Mesendoderm (in vitro differentiated cells): ENCODE data around the gene ATP8B4.

Experiments used
- DNase-seq: peaks from one replicate; pipeline ENCODE4 v3.0.0; 2013
- H2AK5ac ChIP-seq: 2 replicates; pipeline ENCODE4 v1.6.1; 2013; ENCODE audit warnings: low read length, inconsistent platforms
- H2BK120ac ChIP-seq: 2 replicates; pipeline ENCODE4 v1.6.1; 2013; ENCODE audit warnings: low read depth, mild to moderate bottlenecking, low read length, moderate library complexity, mixed read lengths
- H2BK15ac ChIP-seq: replicated peaks from 2 replicates; pipeline ENCODE4 v1.6.1; 2013; ENCODE audit warnings: low read depth, mild to moderate bottlenecking, moderate library complexity
- H2BK5ac ChIP-seq: 2 replicates; pipeline ENCODE4 v1.6.1; 2013; ENCODE audit warnings: low read length, inconsistent platforms
- H3K18ac ChIP-seq: 2 replicates; pipeline ENCODE4 v1.6.1; 2013; ENCODE audit warnings: mild to moderate bottlenecking, low read length, mixed read lengths
- H3K23ac ChIP-seq: one replicate; pipeline ENCODE4 v1.6.1; 2013; ENCODE audit warnings: low read length
- H3K27ac ChIP-seq: 2 replicates; pipeline ENCODE4 v1.5.1; 2013; ENCODE audit warnings: low read depth, mild to moderate bottlenecking, inconsistent platforms, low read length, moderate library complexity
- H3K27me3 ChIP-seq: 2 replicates; pipeline ENCODE4 v1.6.1; 2013; ENCODE audit warnings: low read length, control low read depth, mild to moderate bottlenecking, inconsistent platforms; ENCODE audit not compliant: insufficient read depth, poor library complexity
- H3K36me3 ChIP-seq: 2 replicates; pipeline ENCODE4 v1.6.1; 2013; ENCODE audit warnings: low read length, inconsistent platforms; ENCODE audit not compliant: control insufficient read depth, insufficient read depth
- H3K4ac ChIP-seq: one replicate; pipeline ENCODE4 v1.6.1; 2013; ENCODE audit warnings: low read depth, mild to moderate bottlenecking, low read length, moderate library complexity
- H3K4me1 ChIP-seq: 2 replicates; pipeline ENCODE4 v1.6.1; 2013; ENCODE audit warnings: low read depth, low read length, inconsistent platforms; ENCODE audit not compliant: control insufficient read depth
- H3K4me2 ChIP-seq: 2 replicates; pipeline ENCODE4 v1.6.1; 2013; ENCODE audit warnings: low read length
- H3K4me3 ChIP-seq: 2 replicates; pipeline ENCODE4 v1.5.1; 2013; ENCODE audit warnings: mild to moderate bottlenecking, low read length
- H3K56ac ChIP-seq: one replicate; pipeline ENCODE4 v1.6.1; 2013; ENCODE audit warnings: low read length
- H3K79me1 ChIP-seq: 2 replicates; pipeline ENCODE4 v1.6.1; 2013; ENCODE audit warnings: low read length, inconsistent platforms
- H3K79me2 ChIP-seq: 2 replicates; pipeline ENCODE4 v1.6.1; 2013; ENCODE audit warnings: mild to moderate bottlenecking, low read length; ENCODE audit not compliant: control insufficient read depth, insufficient read depth
- H3K9ac ChIP-seq: 2 replicates; pipeline ENCODE4 v1.6.1; 2013; ENCODE audit warnings: low read length, inconsistent platforms
- H4K5ac ChIP-seq: one replicate; pipeline ENCODE4 v1.6.1; 2013; ENCODE audit warnings: low read length
- H4K8ac ChIP-seq: one replicate; pipeline ENCODE4 v1.6.1; 2013; ENCODE audit warnings: low read depth, mild to moderate bottlenecking, control low read depth, low read length, moderate library complexity
- WGBS: extraction: QIAGEN DNeasy Blood & Tissue Kit; methylation state at CpG from one replicate; pipeline ENCODE4 v1.1.7; 2013; ENCODE audit warnings: low lambda C conversion rate, missing lambda C conversion rate; ENCODE audit not compliant: insufficient coverage; ENCODE audit errors: extremely low coverage; 5-methylcytosine and 5-hydroxymethylcytosine counted together

Gene ATP8B4

GRCh38 chr15:49857496-49858475 is 261.2 kb downstream of the ATP8B4 start:
- Histone ChIP-seq H3K4me3 (no peak overlapping the region), H2AK5ac (no peak overlapping the region), H4K5ac (no peak overlapping the region), H3K79me1 (no peaks in the 10 kb centered on the region), H2BK15ac (no peak overlapping the region), H3K27ac (no peak overlapping the region), H3K79me2 (no peaks in the 10 kb centered on the region), H3K23ac (no peak overlapping the region), H2BK5ac (no peak overlapping the region), H3K4ac (no peak overlapping the region), H2BK120ac (no peak overlapping the region), H3K36me3 (no peaks in the 10 kb centered on the region), H3K56ac (no peak overlapping the region), H3K18ac (no peak overlapping the region), H3K4me2 (no peak overlapping the region), H3K27me3 (no peaks in the 10 kb centered on the region), H3K4me1 (no peaks in the 10 kb centered on the region), H4K8ac (no peak overlapping the region), H3K9ac (no peak overlapping the region)
- WGBS, result no CpG with 5 or more reads among the region's 4 CpGs
- DNase-seq, result no peak

DNA sequence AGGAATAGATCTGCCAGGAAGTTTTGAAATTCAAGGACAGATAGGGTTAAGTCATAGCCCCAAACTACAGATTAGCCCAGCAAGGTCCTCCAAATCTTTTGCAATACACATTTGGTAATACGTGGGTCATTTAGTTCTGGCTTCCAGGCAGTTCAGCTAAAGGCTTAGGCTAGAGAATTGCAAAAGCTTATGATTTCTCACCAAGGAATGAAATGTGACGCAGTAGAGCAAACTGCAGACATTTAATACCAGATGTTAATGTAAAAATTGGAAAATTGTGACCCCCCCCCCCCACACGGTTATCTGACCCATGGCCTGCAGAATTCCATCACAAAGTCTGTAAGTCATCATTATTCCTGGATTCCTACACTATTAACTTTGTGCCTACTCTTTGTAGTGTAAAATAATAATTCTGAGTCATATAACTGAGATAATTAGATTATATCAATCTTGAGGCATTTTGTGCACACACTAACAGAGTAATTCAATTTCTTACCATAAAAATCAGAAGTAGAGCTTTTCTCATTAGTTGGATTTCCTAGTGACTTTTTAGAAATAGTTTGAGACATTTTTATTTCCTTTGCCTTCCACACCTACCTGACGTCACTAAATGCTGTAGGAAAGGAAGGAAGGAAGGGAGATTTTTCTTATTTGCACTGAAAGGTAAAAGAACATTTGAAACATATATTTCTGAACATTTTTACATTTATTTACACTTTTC is 263.0 kb downstream of the ATP8B4 start:
- Histone ChIP-seq H3K27me3 (no peaks in the 10 kb centered on the region), H3K9ac (no peak overlapping the region), H2BK15ac (no peak overlapping the region), H3K4me1 (no peaks in the 10 kb centered on the region), H3K4me2 (no peak overlapping the region), H3K79me2 (no peaks in the 10 kb centered on the region), H3K56ac (no peak overlapping the region), H4K5ac (no peak overlapping the region), H2BK120ac (no peak overlapping the region), H3K36me3 (no peaks in the 10 kb centered on the region), H3K23ac (no peak overlapping the region), H3K79me1 (no peaks in the 10 kb centered on the region), H3K4me3 (no peak overlapping the region), H4K8ac (no peak overlapping the region), H2AK5ac (no peak overlapping the region), H3K18ac (no peak overlapping the region), H3K27ac (no peak overlapping the region), H3K4ac (no peak overlapping the region), H2BK5ac (no peak overlapping the region)
- no CpG with 5 or more reads among the region's 4 CpGs for WGBS
- DNase-seq, result no peak

GRCh38 chr15:49852756-49853155 is 266.3 kb downstream of the ATP8B4 start:
- no peak overlapping the region for H2BK5ac ChIP-seq
- no peak overlapping the region for H2AK5ac ChIP-seq
- WGBS, result no CpG with 5 or more reads among the region's 2 CpGs
- H2BK120ac ChIP-seq, result no peak overlapping the region
- no peak overlapping the region for H3K27ac ChIP-seq
- H3K9ac ChIP-seq, result no peak overlapping the region
- DNase-seq, result no peak
- H4K5ac ChIP-seq, result no peak overlapping the region
- no peak overlapping the region for H2BK15ac ChIP-seq
- no peaks in the 10 kb centered on the region for H3K36me3 ChIP-seq
- H4K8ac ChIP-seq, result no peak overlapping the region
- H3K4me1 ChIP-seq, result no peaks in the 10 kb centered on the region
- H3K27me3 ChIP-seq, result no peaks in the 10 kb centered on the region
- no peak overlapping the region for H3K4me3 ChIP-seq
- H3K56ac ChIP-seq, result no peak overlapping the region
- no peak overlapping the region for H3K4ac ChIP-seq
- no peaks in the 10 kb centered on the region for H3K79me2 ChIP-seq
- no peaks in the 10 kb centered on the region for H3K79me1 ChIP-seq
- no peak overlapping the region for H3K4me2 ChIP-seq
- H3K18ac ChIP-seq, result no peak overlapping the region
- no peak overlapping the region for H3K23ac ChIP-seq

DNA sequence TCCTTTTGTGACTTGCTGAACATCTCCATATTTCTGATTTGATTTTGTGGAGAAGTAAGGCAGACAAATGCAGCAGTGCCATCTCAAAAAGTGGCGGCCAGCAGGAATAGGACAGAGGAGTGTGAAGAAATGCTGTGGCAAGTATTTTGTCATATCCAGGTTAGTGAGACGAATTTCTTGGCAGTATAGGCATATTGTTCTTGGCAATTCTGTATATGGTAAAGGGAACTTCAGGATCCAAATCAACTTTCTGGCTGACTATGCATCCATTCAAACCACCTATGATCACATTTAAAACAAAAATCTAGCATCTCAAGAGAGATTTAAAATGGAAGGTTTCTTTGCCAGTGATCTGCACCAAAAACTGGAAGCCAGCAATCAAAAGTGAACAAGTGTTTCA is 270.2 kb downstream of the ATP8B4 start:
- Histone ChIP-seq H2BK5ac (no peak overlapping the region), H4K8ac (no peak overlapping the region), H3K4me3 (no peak overlapping the region), H3K79me1 (no peaks in the 10 kb centered on the region), H3K36me3 (no peaks in the 10 kb centered on the region), H3K27me3 (no peaks in the 10 kb centered on the region), H2AK5ac (no peak overlapping the region), H3K27ac (no peak overlapping the region), H3K23ac (no peak overlapping the region), H2BK15ac (no peak overlapping the region), H3K9ac (no peak overlapping the region), H3K4ac (no peak overlapping the region), H4K5ac (no peak overlapping the region), H3K4me1 (no peaks in the 10 kb centered on the region), H3K79me2 (no peaks in the 10 kb centered on the region), H3K56ac (no peak overlapping the region), H3K4me2 (no peak overlapping the region), H3K18ac (no peak overlapping the region), H2BK120ac (no peak overlapping the region)
- DNase-seq, result no peak
- no CpG with 5 or more reads among the region's 2 CpGs for WGBS

DNA sequence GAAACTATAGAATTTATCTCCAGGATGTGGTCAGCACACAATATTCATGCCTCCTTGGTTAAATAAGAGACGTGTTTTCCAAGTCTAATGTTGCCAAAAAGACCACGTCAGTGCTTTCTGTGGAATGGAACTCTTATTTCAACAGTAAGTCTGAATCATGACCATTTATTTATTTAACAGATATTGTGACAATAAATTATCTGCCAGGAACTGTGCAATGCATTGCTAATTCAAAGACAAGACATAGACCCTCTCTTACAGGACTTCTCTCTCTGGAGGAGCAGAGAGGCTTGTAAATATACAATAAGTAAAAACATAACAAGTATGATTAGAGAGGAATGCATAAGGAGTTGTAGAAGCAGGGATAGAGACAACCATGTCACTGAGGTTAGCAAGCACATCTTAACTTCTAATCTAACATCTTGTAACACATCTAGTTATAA is 270.7 kb downstream of the ATP8B4 start:
- Histone ChIP-seq H4K8ac (no peak overlapping the region), H3K79me1 (no peaks in the 10 kb centered on the region), H2AK5ac (no peak overlapping the region), H3K79me2 (no peaks in the 10 kb centered on the region), H3K4me1 (no peaks in the 10 kb centered on the region), H2BK5ac (no peak overlapping the region), H3K4me3 (no peak overlapping the region), H3K27ac (no peak overlapping the region), H3K4me2 (no peak overlapping the region), H3K4ac (no peak overlapping the region), H3K56ac (no peak overlapping the region), H3K18ac (no peak overlapping the region), H3K27me3 (no peaks in the 10 kb centered on the region), H2BK15ac (no peak overlapping the region), H2BK120ac (no peak overlapping the region), H4K5ac (no peak overlapping the region), H3K23ac (no peak overlapping the region), H3K36me3 (no peaks in the 10 kb centered on the region), H3K9ac (no peak overlapping the region)
- WGBS, result no CpG with 5 or more reads among the region's 2 CpGs
- no peak for DNase-seq
